ENCODE results near the gene MAOA. TPM values are rescaled to one million over a fixed set of nuclear protein-coding genes. Genes with fewer than 3 reads are reported as not detected.

MAOA gene
- total and polyA plus RNA-seq, 2 donors (not counting 1 experiment from before 2014, with no cell fraction given) = 0.05 TPM; not detected in 1

GRCh38 chrX:43644124-43644701 is 11.9 kb upstream of the MAOA start:
- no peaks in the 10 kb centered on the region for H3K9me3 Mint-ChIP-seq (ENCODE audit: insufficient read depth)
- ChIA-PET CTCF (no interaction called here), POLR2A (no interaction called here)
- H3K27ac Mint-ChIP-seq = no peak overlapping the region
- no peak overlapping the region for H3K4me3 ChIP-seq (ENCODE audit: control extremely low read depth in 1 of 5, extremely low read depth in 1 of 5, insufficient read depth in 1 of 5, low read depth in 2 of 5, low read length in 4 of 5)
- H3K27me3 Mint-ChIP-seq = peaks cover 4% of the 10 kb centered on the region
- H3K4me3 Mint-ChIP-seq = no peak overlapping the region
- no peak for DNase-seq
- H3K36me3 ChIP-seq (replicated peaks in 1 of 2; ENCODE audit: control extremely low read depth in 1 of 2, control insufficient read depth in 1 of 2, extremely low read depth in 1 of 2, insufficient read depth in 2 of 2, low read length in 1 of 2) = no peaks in the 10 kb centered on the region
- H3K27ac ChIP-seq (ENCODE audit: low read length in 2 of 2) = no peak overlapping the region
- no peaks in the 10 kb centered on the region for H3K4me1 Mint-ChIP-seq
- no peaks in the 10 kb centered on the region for H3K4me1 ChIP-seq (ENCODE audit: control insufficient read depth in 2 of 2, insufficient read depth in 2 of 2, low read length in 2 of 2)
- intact Hi-C loops (cut with micrococcal nuclease) = no loop called here
- TF ChIP-seq CTCF (IDR thresholded peaks at IDR 0.05) = no peak
- no peak for TF ChIP-seq EZH2 (IDR thresholded peaks at IDR 0.05; ENCODE audit: borderline replicate concordance, insufficient read depth, low read depth, low read length, poor library complexity, severe bottlenecking)
- no peaks in the 10 kb centered on the region for H3K27me3 ChIP-seq (replicated peaks in 1 of 4; ENCODE audit: control extremely low read depth in 1 of 4, control insufficient read depth in 3 of 4, insufficient read depth in 4 of 4, low read length in 3 of 4)
- no peaks in the 10 kb centered on the region for H4K20me1 ChIP-seq (ENCODE audit: control insufficient read depth, insufficient read depth, low read length, poor library complexity, severe bottlenecking)
- H3K9me3 ChIP-seq (ENCODE audit: control extremely low read depth in 1 of 3, control insufficient read depth in 2 of 3, insufficient read depth in 1 of 3, low read length in 2 of 3) = no peaks in the 10 kb centered on the region
- no peaks in the 10 kb centered on the region for H3K79me2 ChIP-seq (ENCODE audit: control insufficient read depth, insufficient read depth, low read length)
- WGBS (ENCODE audit: insufficient coverage) = no CpG with 5 or more reads among the region's 3 CpGs
- no peak overlapping the region for H2AFZ ChIP-seq (ENCODE audit: insufficient read depth, low read depth, low read length, poor library complexity, severe bottlenecking)
- no peak for ATAC-seq (ENCODE audit: low read depth)
- no peak overlapping the region for H3K4me2 ChIP-seq (replicated peaks; ENCODE audit: low read depth, low read length, poor library complexity, severe bottlenecking)
- H3K9ac ChIP-seq (ENCODE audit: low read length) = no peak overlapping the region

GRCh38 chrX:43646800-43647199 is 9.3 kb upstream of the MAOA start:
- Histone ChIP-seq H3K36me3 (replicated peaks in 1 of 2; ENCODE audit: control extremely low read depth in 1 of 2, control insufficient read depth in 1 of 2, extremely low read depth in 1 of 2, insufficient read depth in 2 of 2, low read length in 1 of 2) (no peaks in the 10 kb centered on the region), H3K4me2 (replicated peaks; ENCODE audit: low read depth, low read length, poor library complexity, severe bottlenecking) (no peak overlapping the region), H3K9ac (ENCODE audit: low read length) (no peak overlapping the region), H2AFZ (ENCODE audit: insufficient read depth, low read depth, low read length, poor library complexity, severe bottlenecking) (no peak overlapping the region), H3K4me1 (ENCODE audit: control insufficient read depth in 2 of 2, insufficient read depth in 2 of 2, low read length in 2 of 2) (no peaks in the 10 kb centered on the region), H3K27me3 (replicated peaks in 1 of 4; ENCODE audit: control extremely low read depth in 1 of 4, control insufficient read depth in 3 of 4, insufficient read depth in 4 of 4, low read length in 3 of 4) (no peaks in the 10 kb centered on the region), H3K4me3 (ENCODE audit: control extremely low read depth in 1 of 5, extremely low read depth in 1 of 5, insufficient read depth in 1 of 5, low read depth in 2 of 5, low read length in 4 of 5) (no peak overlapping the region), H4K20me1 (ENCODE audit: control insufficient read depth, insufficient read depth, low read length, poor library complexity, severe bottlenecking) (no peaks in the 10 kb centered on the region), H3K79me2 (ENCODE audit: control insufficient read depth, insufficient read depth, low read length) (no peaks in the 10 kb centered on the region), H3K27ac (ENCODE audit: low read length in 2 of 2) (no peak overlapping the region), H3K9me3 (ENCODE audit: control extremely low read depth in 1 of 3, control insufficient read depth in 2 of 3, insufficient read depth in 1 of 3, low read length in 2 of 3) (no peaks in the 10 kb centered on the region)
- Mint-ChIP-seq H3K4me3 (no peak overlapping the region), H3K27me3 (no peaks in the 10 kb centered on the region), H3K27ac (no peak overlapping the region), H3K4me1 (no peaks in the 10 kb centered on the region), H3K9me3 (ENCODE audit: insufficient read depth) (no peaks in the 10 kb centered on the region)
- no peak for DNase-seq
- WGBS (ENCODE audit: insufficient coverage) = 100% methylated on average over 1 of the region's 3 CpGs
- intact Hi-C loops (cut with micrococcal nuclease) = no loop called here
- ChIA-PET CTCF (no interaction called here), POLR2A (no interaction called here)
- TF ChIP-seq EZH2 (IDR thresholded peaks at IDR 0.05; ENCODE audit: borderline replicate concordance, insufficient read depth, low read depth, low read length, poor library complexity, severe bottlenecking) (no peak), CTCF (IDR thresholded peaks at IDR 0.05) (no peak)
- no peak for ATAC-seq (ENCODE audit: low read depth)
